ENCODE results near the gene CDC6.

Gene CDC6

DNA sequence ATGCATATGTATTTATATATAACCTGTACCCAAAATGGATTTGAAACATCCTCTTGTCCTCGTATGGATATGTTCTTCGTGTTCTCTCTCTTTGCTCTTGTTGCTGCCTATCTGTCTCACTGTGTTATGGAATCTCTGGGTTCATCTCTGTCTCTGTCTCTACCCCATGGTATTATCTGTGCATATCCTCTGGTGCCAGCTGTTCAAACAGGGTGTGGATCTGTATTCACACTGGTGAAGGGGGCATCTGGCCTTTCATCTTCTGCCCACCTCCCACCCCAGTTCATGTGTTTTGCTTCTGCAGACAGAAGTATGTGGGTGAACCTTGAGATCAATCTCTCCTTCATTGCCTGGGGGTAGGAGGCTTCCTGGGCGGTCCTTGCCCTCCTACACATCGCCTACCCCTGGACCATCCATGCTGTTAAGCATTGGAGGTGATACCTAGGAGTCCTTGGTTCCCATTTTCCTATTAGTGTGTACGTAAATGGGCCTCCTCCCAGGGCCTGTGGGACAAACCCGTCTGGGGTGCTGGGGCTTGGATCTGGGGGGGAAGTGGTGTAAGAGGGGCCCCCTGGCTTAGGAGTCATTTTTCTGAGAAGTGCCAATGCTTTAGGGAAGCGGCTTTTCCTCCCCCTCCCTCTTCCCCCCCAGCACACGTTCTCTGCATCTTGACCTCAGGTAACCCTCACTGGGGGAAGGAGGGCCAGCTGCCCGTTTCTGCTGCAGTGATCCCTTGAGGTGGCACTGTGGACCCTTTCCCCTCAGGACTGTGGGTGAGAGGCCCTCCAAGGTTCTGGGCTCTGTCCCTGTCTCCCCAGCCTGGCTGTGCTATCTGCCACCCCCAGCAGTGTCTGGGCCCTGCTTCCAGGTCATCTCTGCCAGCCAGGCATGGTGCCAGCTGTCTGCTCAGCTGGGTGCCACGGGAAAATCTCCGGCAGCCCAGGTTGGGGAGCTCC, 42.4 kb downstream of the CDC6 start:
- Histone ChIP-seq H4K20me1 (ENCODE audit: insufficient read depth, low read length, poor library complexity, severe bottlenecking) (peaks cover 40% of the 10 kb centered on the region), H3K4me2 (ENCODE audit: low read depth, low read length, poor library complexity, severe bottlenecking) (peak overlapping the region; percentile 75), H3K9ac (ENCODE audit: low read depth, low read length, poor library complexity, severe bottlenecking) (peak overlapping the region; percentile 58), H3K36me3 (ENCODE audit: insufficient read depth, low read length) (peaks cover 18% of the 10 kb centered on the region; the same call in 1 of the 2 replicates), H3K9me3 (ENCODE audit: insufficient read depth, low read depth, low read length) (no peaks in the 10 kb centered on the region), H3K27me3 (ENCODE audit: insufficient read depth, low read length, poor library complexity, severe bottlenecking) (no peaks in the 10 kb centered on the region), H3K79me2 (ENCODE audit: insufficient read depth, low read length) (peaks cover 89% of the 10 kb centered on the region), H2AFZ (ENCODE audit: low read length) (no peak overlapping the region), H3K9me2 (replicated peaks; ENCODE audit: low read depth, low read length) (no peaks in the 10 kb centered on the region), H3K4me3 (ENCODE audit: low read length, poor library complexity, severe bottlenecking) (peak overlapping the region; percentile 46), H3F3A (ENCODE audit: low read depth) (no peaks in the 10 kb centered on the region), H3K4me1 (ENCODE audit: insufficient read depth, low read length, poor library complexity, severe bottlenecking) (peaks cover 67% of the 10 kb centered on the region)
- TF ChIP-seq, protein P1, sequence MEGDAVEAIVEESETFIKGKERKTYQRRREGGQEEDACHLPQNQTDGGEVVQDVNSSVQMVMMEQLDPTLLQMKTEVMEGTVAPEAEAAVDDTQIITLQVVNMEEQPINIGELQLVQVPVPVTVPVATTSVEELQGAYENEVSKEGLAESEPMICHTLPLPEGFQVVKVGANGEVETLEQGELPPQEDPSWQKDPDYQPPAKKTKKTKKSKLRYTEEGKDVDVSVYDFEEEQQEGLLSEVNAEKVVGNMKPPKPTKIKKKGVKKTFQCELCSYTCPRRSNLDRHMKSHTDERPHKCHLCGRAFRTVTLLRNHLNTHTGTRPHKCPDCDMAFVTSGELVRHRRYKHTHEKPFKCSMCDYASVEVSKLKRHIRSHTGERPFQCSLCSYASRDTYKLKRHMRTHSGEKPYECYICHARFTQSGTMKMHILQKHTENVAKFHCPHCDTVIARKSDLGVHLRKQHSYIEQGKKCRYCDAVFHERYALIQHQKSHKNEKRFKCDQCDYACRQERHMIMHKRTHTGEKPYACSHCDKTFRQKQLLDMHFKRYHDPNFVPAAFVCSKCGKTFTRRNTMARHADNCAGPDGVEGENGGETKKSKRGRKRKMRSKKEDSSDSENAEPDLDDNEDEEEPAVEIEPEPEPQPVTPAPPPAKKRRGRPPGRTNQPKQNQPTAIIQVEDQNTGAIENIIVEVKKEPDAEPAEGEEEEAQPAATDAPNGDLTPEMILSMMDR (conservative IDR thresholded peaks at IDR 0.05; ENCODE audit: low read length): no peak
- TF ChIP-seq EZH2phosphoT487 (IDR thresholded peaks at IDR 0.05; ENCODE audit: borderline replicate concordance): no peak

DNA sequence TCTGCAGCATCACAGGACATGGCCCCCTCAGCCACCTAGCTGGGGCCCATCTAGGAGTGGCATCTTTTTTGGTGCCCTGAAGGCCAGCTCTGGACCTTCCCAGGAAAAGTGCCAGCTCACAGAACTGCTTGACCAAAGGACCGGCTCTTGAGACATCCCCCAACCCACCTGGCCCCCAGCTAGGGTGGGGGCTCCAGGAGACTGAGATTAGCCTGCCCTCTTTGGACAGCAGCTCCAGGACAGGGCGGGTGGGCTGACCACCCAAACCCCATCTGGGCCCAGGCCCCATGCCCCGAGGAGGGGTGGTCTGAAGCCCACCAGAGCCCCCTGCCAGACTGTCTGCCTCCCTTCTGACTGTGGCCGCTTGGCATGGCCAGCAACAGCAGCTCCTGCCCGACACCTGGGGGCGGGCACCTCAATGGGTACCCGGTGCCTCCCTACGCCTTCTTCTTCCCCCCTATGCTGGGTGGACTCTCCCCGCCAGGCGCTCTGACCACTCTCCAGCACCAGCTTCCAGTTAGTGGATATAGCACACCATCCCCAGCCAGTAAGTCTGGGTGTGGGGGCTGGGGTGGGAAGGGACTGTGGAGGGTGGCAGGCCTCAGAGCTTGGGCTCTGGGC, 43.3 kb downstream of the CDC6 start:
- TF ChIP-seq EZH2phosphoT487 (IDR thresholded peaks at IDR 0.05; ENCODE audit: borderline replicate concordance): no peak
- TF ChIP-seq, protein P1 (conservative IDR thresholded peaks at IDR 0.05; ENCODE audit: low read length): no peak
- H3K4me1 ChIP-seq (ENCODE audit: insufficient read depth, low read length, poor library complexity, severe bottlenecking): peaks cover 59% of the 10 kb centered on the region

DNA sequence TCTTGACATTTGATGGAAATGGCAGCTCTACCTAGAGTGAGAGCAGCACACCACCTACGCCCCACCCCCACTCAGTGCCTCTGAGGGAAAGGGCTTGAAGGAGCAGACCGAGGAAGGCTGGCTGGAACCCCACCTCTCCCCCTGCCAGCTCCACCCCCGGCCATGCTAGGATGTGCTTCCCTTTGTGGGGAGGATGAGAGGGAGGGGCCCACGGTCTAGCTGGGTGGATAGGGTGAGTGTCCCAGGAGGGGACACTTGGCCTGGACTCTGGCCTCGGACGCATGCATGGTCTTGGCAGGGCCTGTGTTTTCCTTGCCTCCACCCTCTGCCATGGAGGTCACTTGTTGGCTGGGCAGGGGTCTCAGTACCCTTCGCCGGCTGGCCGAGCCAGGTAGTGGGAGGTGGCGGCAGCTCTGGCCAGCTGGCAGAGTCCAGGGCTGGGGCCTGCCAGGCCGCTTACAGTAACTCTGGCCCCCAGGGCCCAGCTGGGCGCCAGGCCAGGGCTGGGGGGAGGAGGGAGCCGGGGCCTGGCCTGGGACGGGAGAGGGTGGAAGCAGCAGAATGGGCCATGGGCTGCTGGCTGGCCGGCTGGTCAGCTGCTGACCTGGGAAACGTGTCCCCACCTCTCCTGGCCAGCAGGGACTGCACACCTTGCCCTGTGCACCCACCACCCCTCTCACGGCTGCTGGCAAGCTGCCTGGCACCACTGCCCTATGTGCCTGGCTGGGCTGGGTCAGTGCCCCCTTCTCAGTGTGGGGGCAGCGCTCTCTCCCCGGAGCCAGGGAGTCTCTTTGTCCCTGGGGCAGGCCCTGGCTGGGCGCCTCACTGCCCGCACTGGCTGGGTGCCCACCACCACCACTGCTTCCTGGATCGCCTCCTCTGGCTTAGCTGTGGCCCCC, 44.3 kb downstream of the CDC6 start:
- Histone ChIP-seq H3K4me2 (ENCODE audit: low read depth, low read length, poor library complexity, severe bottlenecking) (no peak overlapping the region), H4K20me1 (ENCODE audit: insufficient read depth, low read length, poor library complexity, severe bottlenecking) (peaks cover 22% of the 10 kb centered on the region), H3K9me2 (replicated peaks; ENCODE audit: low read depth, low read length) (no peaks in the 10 kb centered on the region), H3K9me3 (ENCODE audit: insufficient read depth, low read depth, low read length) (no peaks in the 10 kb centered on the region), H3K4me3 (ENCODE audit: low read length, poor library complexity, severe bottlenecking) (no peak overlapping the region), H3K9ac (ENCODE audit: low read depth, low read length, poor library complexity, severe bottlenecking) (no peak overlapping the region), H3K36me3 (ENCODE audit: insufficient read depth, low read length) (peaks cover 18% of the 10 kb centered on the region; the same call in 1 of the 2 replicates), H2AFZ (ENCODE audit: low read length) (no peak overlapping the region), H3K4me1 (ENCODE audit: insufficient read depth, low read length, poor library complexity, severe bottlenecking) (peaks cover 50% of the 10 kb centered on the region), H3K27me3 (ENCODE audit: insufficient read depth, low read length, poor library complexity, severe bottlenecking) (no peaks in the 10 kb centered on the region), H3K79me2 (ENCODE audit: insufficient read depth, low read length) (peaks cover 83% of the 10 kb centered on the region), H3F3A (ENCODE audit: low read depth) (no peaks in the 10 kb centered on the region)
- TF ChIP-seq, protein P1 (conservative IDR thresholded peaks at IDR 0.05; ENCODE audit: low read length): no peak
- no peak for TF ChIP-seq EZH2phosphoT487 (IDR thresholded peaks at IDR 0.05; ENCODE audit: borderline replicate concordance)

More for the DNA sequence above, 43.3 kb downstream of the CDC6 start:
- no peaks in the 10 kb centered on the region for H3K27me3 ChIP-seq (ENCODE audit: insufficient read depth, low read length, poor library complexity, severe bottlenecking)
- H3K9me2 ChIP-seq (replicated peaks; ENCODE audit: low read depth, low read length): no peaks in the 10 kb centered on the region
- H3K9ac ChIP-seq (ENCODE audit: low read depth, low read length, poor library complexity, severe bottlenecking): no peak overlapping the region
- H3K9me3 ChIP-seq (ENCODE audit: insufficient read depth, low read depth, low read length): no peaks in the 10 kb centered on the region
- no peak overlapping the region for H3K4me3 ChIP-seq (ENCODE audit: low read length, poor library complexity, severe bottlenecking)
- H3K79me2 ChIP-seq (ENCODE audit: insufficient read depth, low read length): peaks cover 89% of the 10 kb centered on the region
- no peaks in the 10 kb centered on the region for H3F3A ChIP-seq (ENCODE audit: low read depth)
- H4K20me1 ChIP-seq (ENCODE audit: insufficient read depth, low read length, poor library complexity, severe bottlenecking): peaks cover 32% of the 10 kb centered on the region
- H2AFZ ChIP-seq (ENCODE audit: low read length): no peak overlapping the region
- H3K4me2 ChIP-seq (ENCODE audit: low read depth, low read length, poor library complexity, severe bottlenecking): peak overlapping the region; percentile 75
- peaks cover 18% of the 10 kb centered on the region; the same call in 1 of the 2 replicates for H3K36me3 ChIP-seq (ENCODE audit: insufficient read depth, low read length)
